Uterus (tissue), 2 donors: ENCODE measurements around the gene RAD51B.

Source experiments
- POLR2A ChIP-seq, 2 donors: fragments of 450-650 bp; IDR thresholded peaks; one replicate each; pipeline ENCODE4 v1.6.1; 2016; ENCODE audit warnings: antibody characterized with exemption in 2 of 2, mild to moderate bottlenecking in 1 of 2, moderate library complexity in 1 of 2
- TF ChIP-seq, protein P1 (sequence below), 4 experiments: fragments of 200-600 bp in 2 of 4; fragments of 450-650 bp in 2 of 4; sonication (generic) in 2 of 4; IDR thresholded peaks; one replicate each; pipeline ENCODE4 v1.5.1; 2016 to 2019; ENCODE audit warnings: antibody characterized with exemption in 4 of 4, mild to moderate bottlenecking in 2 of 4, moderate library complexity in 1 of 4

DNA sequence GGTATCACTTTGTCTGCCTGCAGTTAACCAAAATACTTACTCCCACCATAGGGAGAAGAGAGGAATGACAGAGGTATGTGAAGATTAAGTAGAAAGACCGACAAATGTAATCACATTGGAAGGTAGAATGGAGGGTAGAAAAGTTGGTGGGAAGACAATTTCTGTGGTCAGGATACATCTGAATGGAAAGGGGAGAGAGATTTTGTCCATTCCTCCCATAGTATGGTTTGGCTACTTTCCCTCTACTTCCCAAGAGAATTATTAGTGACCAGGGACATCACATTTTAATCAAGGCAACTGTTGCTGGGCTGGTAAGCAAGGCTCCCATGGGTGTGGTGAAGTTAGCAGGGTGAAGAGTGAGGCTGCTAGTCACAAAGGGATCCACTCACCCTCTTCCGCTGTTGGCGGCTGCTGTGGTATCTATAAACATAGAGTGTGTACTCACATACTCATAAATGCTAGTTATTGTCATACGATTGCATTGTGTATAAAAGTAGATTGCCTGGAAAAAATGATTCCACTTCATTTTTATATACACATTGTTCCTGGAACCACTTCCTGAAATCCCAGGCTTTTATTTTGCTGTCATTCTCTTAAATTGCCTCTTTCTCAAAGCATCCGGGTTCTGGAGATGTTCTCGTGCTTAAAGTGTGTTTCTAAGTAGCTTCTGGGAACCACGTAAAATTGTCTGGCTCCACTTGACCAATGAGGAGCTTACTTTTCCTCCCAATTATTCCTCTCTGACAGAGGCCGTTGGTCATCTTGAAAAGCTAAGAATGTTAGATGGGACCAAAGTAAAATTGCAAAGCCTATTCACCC lies 560.1 kb downstream of the RAD51B start:
- TF ChIP-seq POLR2A (IDR thresholded peaks at IDR 0.05), result no peak
- TF ChIP-seq, protein P1, sequence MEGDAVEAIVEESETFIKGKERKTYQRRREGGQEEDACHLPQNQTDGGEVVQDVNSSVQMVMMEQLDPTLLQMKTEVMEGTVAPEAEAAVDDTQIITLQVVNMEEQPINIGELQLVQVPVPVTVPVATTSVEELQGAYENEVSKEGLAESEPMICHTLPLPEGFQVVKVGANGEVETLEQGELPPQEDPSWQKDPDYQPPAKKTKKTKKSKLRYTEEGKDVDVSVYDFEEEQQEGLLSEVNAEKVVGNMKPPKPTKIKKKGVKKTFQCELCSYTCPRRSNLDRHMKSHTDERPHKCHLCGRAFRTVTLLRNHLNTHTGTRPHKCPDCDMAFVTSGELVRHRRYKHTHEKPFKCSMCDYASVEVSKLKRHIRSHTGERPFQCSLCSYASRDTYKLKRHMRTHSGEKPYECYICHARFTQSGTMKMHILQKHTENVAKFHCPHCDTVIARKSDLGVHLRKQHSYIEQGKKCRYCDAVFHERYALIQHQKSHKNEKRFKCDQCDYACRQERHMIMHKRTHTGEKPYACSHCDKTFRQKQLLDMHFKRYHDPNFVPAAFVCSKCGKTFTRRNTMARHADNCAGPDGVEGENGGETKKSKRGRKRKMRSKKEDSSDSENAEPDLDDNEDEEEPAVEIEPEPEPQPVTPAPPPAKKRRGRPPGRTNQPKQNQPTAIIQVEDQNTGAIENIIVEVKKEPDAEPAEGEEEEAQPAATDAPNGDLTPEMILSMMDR (IDR thresholded peaks at IDR 0.05), result no peak
